Chondrocyte (in vitro differentiated cells): ENCODE measurements around the gene FAM161A. TPM values are rescaled to one million over a fixed set of nuclear protein-coding genes. Genes with fewer than 3 reads are reported as not detected.
"Not testable (repeated sequence)": the region's sequence is repeated elsewhere in the genome, so short reads cannot be mapped to it uniquely, and the experiment has no call there.

Experiments used
- DNase-seq: peaks from one replicate; pipeline ENCODE4 v3.0.0; 2021; ENCODE audit warnings: mixed read lengths, low spot score
- H3K27ac Mint-ChIP-seq: one replicate; pipeline ENCODE4 v1.8.0; 2021; ENCODE audit warnings: mild to moderate bottlenecking, moderate library complexity, mixed read lengths; ENCODE audit not compliant: unreplicated experiment
- H3K27me3 Mint-ChIP-seq: 2 replicates; pipeline ENCODE4 v1.8.0; 2021; ENCODE audit warnings: low read depth, mixed read lengths
- H3K36me3 Mint-ChIP-seq: 2 replicates; pipeline ENCODE4 v1.8.0; 2021; ENCODE audit warnings: low read depth, mixed read lengths
- H3K4me1 Mint-ChIP-seq: 2 replicates; pipeline ENCODE4 v1.8.0; 2021; ENCODE audit warnings: low read depth, mild to moderate bottlenecking, mixed read lengths
- H3K4me3 Mint-ChIP-seq: one replicate; pipeline ENCODE4 v1.8.0; 2021; ENCODE audit warnings: mild to moderate bottlenecking, moderate library complexity, mixed read lengths; ENCODE audit not compliant: unreplicated experiment
- H3K9me3 Mint-ChIP-seq: 2 replicates; pipeline ENCODE4 v1.8.0; 2021; ENCODE audit warnings: low read depth, mixed read lengths
- total RNA-seq: library from RNA; stranded (reverse); gene quantifications from 3 replicates; pipeline ENCODE4 v1.2.1, GENCODE V29; 2021
- TF ChIP-seq, protein P1 (sequence below): fragments of 200-600 bp; sonication (generic); IDR thresholded peaks from 2 replicates; pipeline ENCODE4 v1.5.0; 2021; ENCODE audit warnings: antibody characterized with exemption, mild to moderate bottlenecking, moderate library complexity

The FAM161A gene
- total RNA-seq, 1 donor from 2014 or later, result 2.9 TPM

DNA sequence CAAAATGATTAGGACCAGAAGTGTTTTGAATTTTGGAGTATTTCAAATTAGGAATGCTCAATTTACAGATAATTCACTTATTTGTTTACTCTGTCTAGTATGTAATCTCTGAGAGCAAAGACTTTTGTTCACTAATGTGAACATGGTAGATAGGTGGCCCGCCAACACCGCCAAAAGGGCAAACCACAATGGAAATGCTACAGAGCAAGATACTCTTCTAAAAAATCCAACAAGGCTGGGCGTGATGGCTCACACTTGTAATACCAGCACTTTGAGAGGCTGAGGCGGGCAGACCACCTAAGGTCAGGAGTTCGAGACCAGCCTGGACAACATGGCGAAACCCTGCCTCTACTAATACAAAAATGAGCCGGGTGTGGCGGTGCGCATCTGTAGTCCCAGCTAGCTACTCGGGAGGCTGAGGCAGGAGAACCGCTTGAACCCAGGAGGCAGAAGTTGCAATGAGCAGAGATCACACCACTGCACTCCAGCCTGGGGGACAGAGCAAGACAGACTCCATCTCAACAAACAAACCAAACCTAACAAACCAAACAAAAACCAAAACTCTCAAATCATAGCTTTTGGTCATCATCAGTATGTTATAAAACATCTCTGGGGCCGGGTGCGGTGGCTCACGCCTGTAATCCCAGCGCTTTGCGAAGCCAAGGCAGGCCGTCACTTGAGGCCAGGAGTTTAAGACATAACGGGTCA is 32.2 kb upstream of the FAM161A start:
- no peak for DNase-seq
- H3K4me3 Mint-ChIP-seq, result peak overlapping the region; percentile 97
- H3K27ac Mint-ChIP-seq, result peak overlapping the region; percentile 100
- no peaks in the 10 kb centered on the region for H3K27me3 Mint-ChIP-seq
- peaks cover 13% of the 10 kb centered on the region for H3K36me3 Mint-ChIP-seq
- TF ChIP-seq, protein P1, sequence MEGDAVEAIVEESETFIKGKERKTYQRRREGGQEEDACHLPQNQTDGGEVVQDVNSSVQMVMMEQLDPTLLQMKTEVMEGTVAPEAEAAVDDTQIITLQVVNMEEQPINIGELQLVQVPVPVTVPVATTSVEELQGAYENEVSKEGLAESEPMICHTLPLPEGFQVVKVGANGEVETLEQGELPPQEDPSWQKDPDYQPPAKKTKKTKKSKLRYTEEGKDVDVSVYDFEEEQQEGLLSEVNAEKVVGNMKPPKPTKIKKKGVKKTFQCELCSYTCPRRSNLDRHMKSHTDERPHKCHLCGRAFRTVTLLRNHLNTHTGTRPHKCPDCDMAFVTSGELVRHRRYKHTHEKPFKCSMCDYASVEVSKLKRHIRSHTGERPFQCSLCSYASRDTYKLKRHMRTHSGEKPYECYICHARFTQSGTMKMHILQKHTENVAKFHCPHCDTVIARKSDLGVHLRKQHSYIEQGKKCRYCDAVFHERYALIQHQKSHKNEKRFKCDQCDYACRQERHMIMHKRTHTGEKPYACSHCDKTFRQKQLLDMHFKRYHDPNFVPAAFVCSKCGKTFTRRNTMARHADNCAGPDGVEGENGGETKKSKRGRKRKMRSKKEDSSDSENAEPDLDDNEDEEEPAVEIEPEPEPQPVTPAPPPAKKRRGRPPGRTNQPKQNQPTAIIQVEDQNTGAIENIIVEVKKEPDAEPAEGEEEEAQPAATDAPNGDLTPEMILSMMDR, result no peak
- peaks cover 24% of the 10 kb centered on the region for H3K4me1 Mint-ChIP-seq
- H3K9me3 Mint-ChIP-seq, result no peaks in the 10 kb centered on the region

DNA sequence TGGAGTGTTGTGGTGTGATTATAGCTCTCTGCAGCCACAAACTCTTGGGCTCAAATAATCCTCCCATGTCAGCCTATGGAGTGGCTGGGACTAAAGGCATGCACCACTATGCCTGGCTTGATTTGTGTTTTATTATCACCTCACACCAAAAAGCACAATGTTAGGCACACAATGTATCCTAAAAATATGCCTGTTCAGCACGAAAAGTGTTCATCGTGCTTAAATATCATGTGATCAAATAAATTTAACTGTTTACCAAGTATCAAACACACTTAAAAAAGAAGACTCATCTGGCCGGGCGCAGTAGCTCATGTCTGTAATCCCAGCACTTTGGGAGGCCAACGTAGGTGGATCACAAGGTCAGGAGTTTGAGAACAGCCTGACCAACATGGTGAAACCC is 29.0 kb upstream of the FAM161A start:
- H3K4me1 Mint-ChIP-seq, result peaks cover 22% of the 10 kb centered on the region
- no peaks in the 10 kb centered on the region for H3K27me3 Mint-ChIP-seq
- TF ChIP-seq, protein P1, result no peak
- peaks cover 22% of the 10 kb centered on the region for H3K36me3 Mint-ChIP-seq
- no peak overlapping the region for H3K27ac Mint-ChIP-seq
- H3K9me3 Mint-ChIP-seq, result no peaks in the 10 kb centered on the region
- no peak for DNase-seq
- H3K4me3 Mint-ChIP-seq, result no peak overlapping the region

DNA sequence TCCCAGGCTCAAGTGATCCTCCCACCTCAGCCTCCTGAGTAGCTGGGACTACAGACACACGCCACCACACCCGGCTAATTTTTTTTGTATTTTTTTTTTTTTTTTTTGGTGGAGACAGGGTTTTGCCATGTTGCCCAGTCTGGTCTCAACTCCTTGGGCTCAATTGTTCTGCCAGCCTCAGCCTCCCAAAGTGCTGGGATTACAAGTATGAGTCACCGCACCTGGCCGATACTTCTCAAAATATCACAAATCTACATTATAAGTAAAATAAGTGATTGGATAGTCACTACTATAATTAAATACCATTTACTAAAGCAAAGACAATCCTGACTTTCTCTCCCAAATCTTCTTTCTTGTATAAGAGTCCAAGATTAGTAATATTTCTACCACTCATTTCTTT is 25.5 kb upstream of the FAM161A start:
- not testable (repeated sequence) for H3K4me1 Mint-ChIP-seq, H3K27me3 Mint-ChIP-seq, H3K4me3 Mint-ChIP-seq, H3K9me3 Mint-ChIP-seq, DNase-seq, H3K27ac Mint-ChIP-seq
- peaks cover 32% of the 10 kb centered on the region for H3K36me3 Mint-ChIP-seq

DNA sequence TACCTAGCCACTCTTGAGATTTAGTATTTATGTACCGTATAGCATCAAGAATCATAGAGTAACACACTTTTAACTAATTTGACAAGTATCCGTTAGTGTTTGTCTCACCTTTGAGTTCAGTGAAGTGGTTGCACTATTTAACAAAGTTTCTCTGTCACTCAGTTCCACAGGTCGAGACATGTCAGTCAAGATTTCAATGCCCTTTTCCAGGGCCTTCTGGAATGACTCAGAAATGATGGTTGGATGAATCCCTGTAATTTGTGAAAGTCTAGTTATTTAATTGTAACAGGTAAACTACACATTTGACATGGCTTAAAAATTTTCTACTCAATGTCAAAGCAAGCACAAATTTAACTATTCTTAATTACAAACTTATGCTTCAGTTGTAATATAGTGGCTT is 24.9 kb upstream of the FAM161A start:
- TF ChIP-seq, protein P1, result no peak
- Mint-ChIP-seq H3K4me3 (no peak overlapping the region), H3K9me3 (no peaks in the 10 kb centered on the region), H3K4me1 (no peaks in the 10 kb centered on the region), H3K36me3 (peaks cover 35% of the 10 kb centered on the region), H3K27ac (no peak overlapping the region), H3K27me3 (no peaks in the 10 kb centered on the region)
- no peak for DNase-seq

DNA sequence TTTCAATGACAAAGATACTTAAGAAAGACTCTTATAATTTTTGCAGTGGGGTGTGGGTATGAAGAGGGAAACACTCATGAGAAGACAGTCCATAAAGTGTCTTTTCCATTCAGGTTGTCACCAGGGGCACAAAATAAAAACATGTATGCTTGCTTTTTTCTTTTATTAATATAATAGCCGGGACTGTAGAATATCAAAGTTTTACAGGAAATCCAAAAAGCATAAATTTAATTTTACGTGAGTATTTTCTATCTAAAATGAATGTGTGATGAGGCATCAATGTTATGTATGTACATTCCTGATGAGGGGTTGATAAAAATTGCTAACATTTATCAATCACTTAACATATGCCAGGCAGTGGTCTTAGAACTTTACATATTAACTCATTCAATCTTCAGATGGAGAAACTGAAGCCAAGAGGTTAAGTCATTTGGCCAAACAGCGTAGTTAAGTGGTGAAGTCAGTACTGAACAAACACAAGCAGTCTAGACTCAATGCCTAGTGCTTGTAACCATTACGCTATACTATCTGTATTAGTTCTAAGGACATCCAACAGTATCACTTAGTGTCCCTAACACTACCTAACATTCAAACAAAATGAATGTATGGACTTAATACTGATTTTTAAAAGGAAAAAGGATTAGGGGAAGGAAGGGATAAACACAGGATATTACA is 23.8 kb upstream of the FAM161A start:
- H3K27me3 Mint-ChIP-seq, result no peaks in the 10 kb centered on the region
- H3K36me3 Mint-ChIP-seq, result peaks cover 32% of the 10 kb centered on the region
- no peak overlapping the region for H3K4me3 Mint-ChIP-seq
- H3K27ac Mint-ChIP-seq, result no peak overlapping the region
- TF ChIP-seq, protein P1, result no peak
- no peaks in the 10 kb centered on the region for H3K9me3 Mint-ChIP-seq
- DNase-seq, result no peak
- H3K4me1 Mint-ChIP-seq, result no peaks in the 10 kb centered on the region
